ENCODE data around the gene GLCCI1. TPM values are rescaled to one million over a fixed set of nuclear protein-coding genes. Genes with fewer than 3 reads are reported as not detected.

GLCCI1 gene
- polyA plus RNA-seq, 2 of the 4 experiments (the other 2 are of a cell fraction): 1.2 to 2.8 TPM

DNA sequence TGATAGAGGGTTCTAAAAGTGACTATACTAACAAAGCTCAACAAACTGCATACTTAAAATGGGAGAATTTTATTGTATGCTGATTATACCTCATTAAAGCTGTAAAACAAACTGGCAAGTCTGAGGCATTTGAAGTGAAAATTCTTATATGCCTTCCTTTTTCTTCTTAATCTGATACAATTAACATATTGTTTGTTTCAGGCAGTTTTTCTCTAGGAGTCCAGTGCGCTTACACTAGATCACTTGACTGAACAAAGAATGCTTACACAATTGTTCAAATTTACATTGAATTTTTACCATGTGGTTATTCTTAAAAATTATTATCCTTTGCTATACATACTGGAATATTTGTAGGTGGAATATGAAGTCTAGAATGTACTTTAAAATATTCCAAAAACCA, 89.0 kb downstream of the GLCCI1 start:
- no peaks in the 10 kb centered on the region for H3K4me1 ChIP-seq
- TF ChIP-seq CEBPB (IDR thresholded peaks at IDR 0.05) (no peak), ZC3H11A (IDR thresholded peaks at IDR 0.05) (no peak), BCL3 (IDR thresholded peaks at IDR 0.05) (no peak), KDM5A (IDR thresholded peaks at IDR 0.05) (no peak), SMC3 (IDR thresholded peaks at IDR 0.05) (no peak), MYC (IDR thresholded peaks at IDR 0.05; ENCODE audit: borderline replicate concordance, low read length) (no peak), KDM1A (IDR thresholded peaks at IDR 0.05; ENCODE audit: low read depth) (no peak), GATA3 (IDR thresholded peaks at IDR 0.05; ENCODE audit: borderline replicate concordance) (no peak), NR3C1 (IDR thresholded peaks at IDR 0.05) (no peak), RAD21 (conservative IDR thresholded peaks at IDR 0.05 in 1 of 2, IDR thresholded peaks at IDR 0.05 in 1 of 2) (no peak), ZFP36 (IDR thresholded peaks at IDR 0.05; ENCODE audit: borderline replicate concordance, partially characterized antibody) (no peak), ZNF302 (CRISPR knock-in tag; IDR thresholded peaks at IDR 0.05) (no peak), PHF8 (IDR thresholded peaks at IDR 0.05; ENCODE audit: borderline replicate concordance, low read depth) (no peak), POLR2AphosphoS2 (conservative IDR thresholded peaks at IDR 0.05; ENCODE audit: low read length) (no peak), ZSCAN20 (CRISPR knock-in tag; IDR thresholded peaks at IDR 0.05) (no peak), MAZ (IDR thresholded peaks at IDR 0.05; ENCODE audit: borderline replicate concordance, low read depth, low read length) (no peak)
- TF ChIP-seq, protein P1, sequence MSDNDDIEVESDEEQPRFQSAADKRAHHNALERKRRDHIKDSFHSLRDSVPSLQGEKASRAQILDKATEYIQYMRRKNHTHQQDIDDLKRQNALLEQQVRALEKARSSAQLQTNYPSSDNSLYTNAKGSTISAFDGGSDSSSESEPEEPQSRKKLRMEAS (IDR thresholded peaks at IDR 0.05): no peak
- TF ChIP-seq, protein P2, sequence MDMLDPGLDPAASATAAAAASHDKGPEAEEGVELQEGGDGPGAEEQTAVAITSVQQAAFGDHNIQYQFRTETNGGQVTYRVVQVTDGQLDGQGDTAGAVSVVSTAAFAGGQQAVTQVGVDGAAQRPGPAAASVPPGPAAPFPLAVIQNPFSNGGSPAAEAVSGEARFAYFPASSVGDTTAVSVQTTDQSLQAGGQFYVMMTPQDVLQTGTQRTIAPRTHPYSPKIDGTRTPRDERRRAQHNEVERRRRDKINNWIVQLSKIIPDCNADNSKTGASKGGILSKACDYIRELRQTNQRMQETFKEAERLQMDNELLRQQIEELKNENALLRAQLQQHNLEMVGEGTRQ (IDR thresholded peaks at IDR 0.05): no peak
- TF ChIP-seq, protein P3, sequence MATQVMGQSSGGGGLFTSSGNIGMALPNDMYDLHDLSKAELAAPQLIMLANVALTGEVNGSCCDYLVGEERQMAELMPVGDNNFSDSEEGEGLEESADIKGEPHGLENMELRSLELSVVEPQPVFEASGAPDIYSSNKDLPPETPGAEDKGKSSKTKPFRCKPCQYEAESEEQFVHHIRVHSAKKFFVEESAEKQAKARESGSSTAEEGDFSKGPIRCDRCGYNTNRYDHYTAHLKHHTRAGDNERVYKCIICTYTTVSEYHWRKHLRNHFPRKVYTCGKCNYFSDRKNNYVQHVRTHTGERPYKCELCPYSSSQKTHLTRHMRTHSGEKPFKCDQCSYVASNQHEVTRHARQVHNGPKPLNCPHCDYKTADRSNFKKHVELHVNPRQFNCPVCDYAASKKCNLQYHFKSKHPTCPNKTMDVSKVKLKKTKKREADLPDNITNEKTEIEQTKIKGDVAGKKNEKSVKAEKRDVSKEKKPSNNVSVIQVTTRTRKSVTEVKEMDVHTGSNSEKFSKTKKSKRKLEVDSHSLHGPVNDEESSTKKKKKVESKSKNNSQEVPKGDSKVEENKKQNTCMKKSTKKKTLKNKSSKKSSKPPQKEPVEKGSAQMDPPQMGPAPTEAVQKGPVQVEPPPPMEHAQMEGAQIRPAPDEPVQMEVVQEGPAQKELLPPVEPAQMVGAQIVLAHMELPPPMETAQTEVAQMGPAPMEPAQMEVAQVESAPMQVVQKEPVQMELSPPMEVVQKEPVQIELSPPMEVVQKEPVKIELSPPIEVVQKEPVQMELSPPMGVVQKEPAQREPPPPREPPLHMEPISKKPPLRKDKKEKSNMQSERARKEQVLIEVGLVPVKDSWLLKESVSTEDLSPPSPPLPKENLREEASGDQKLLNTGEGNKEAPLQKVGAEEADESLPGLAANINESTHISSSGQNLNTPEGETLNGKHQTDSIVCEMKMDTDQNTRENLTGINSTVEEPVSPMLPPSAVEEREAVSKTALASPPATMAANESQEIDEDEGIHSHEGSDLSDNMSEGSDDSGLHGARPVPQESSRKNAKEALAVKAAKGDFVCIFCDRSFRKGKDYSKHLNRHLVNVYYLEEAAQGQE (IDR thresholded peaks at IDR 0.05): no peak
- H3K27ac ChIP-seq: no peak overlapping the region
- no peak for ATAC-seq
- H3K4me3 ChIP-seq: no peak overlapping the region
- FAIRE-seq: no peak
- no peak overlapping the region for H3K4me2 ChIP-seq
- no peaks in the 10 kb centered on the region for H3K9me3 ChIP-seq
- DNase-seq (ENCODE audit: low read depth in 1 of 2, low spot score in 1 of 2): no peak
- WGBS (ENCODE audit: missing lambda C conversion rate): 83% methylated on average over 1 of the region's 1 CpG
- POLR2A ChIA-PET: no interaction called here
- CTCF ChIA-PET: no interaction called here

GRCh38 chr7:8058322-8058721, 89.7 kb downstream of the GLCCI1 start:
- Histone ChIP-seq H3K4me1 (no peaks in the 10 kb centered on the region), H3K4me3 (no peak overlapping the region), H3K4me2 (no peak overlapping the region), H3K9me3 (no peaks in the 10 kb centered on the region), H3K27ac (no peak overlapping the region)
- CTCF ChIA-PET: no interaction called here
- DNase-seq (ENCODE audit: low read depth in 1 of 2, low spot score in 1 of 2) (no peak), FAIRE-seq (no peak), ATAC-seq (no peak)
- POLR2A ChIA-PET: no interaction called here
- TF ChIP-seq FOSB (CRISPR knock-in tag; IDR thresholded peaks at IDR 0.05) (no peak), CBX2 (IDR thresholded peaks at IDR 0.05; ENCODE audit: borderline replicate concordance, low read depth) (no peak), ZSCAN20 (CRISPR knock-in tag; IDR thresholded peaks at IDR 0.05) (no peak), CBX8 (IDR thresholded peaks at IDR 0.05) (no peak), MYC (IDR thresholded peaks at IDR 0.05; ENCODE audit: borderline replicate concordance, low read length) (no peak), NR3C1 (IDR thresholded peaks at IDR 0.05) (no peak), HDAC2 (IDR thresholded peaks at IDR 0.05) (no peak), KDM1A (IDR thresholded peaks at IDR 0.05; ENCODE audit: low read depth) (no peak), RCOR1 (IDR thresholded peaks at IDR 0.05; ENCODE audit: low read depth, low read length) (no peak), BHLHE40 (IDR thresholded peaks at IDR 0.05; ENCODE audit: low read depth, low read length) (no peak), MAFK (IDR thresholded peaks at IDR 0.05; ENCODE audit: partially characterized antibody) (no peak), EHMT2 (IDR thresholded peaks at IDR 0.05; ENCODE audit: low read depth) (no peak)
- TF ChIP-seq, protein P4, sequence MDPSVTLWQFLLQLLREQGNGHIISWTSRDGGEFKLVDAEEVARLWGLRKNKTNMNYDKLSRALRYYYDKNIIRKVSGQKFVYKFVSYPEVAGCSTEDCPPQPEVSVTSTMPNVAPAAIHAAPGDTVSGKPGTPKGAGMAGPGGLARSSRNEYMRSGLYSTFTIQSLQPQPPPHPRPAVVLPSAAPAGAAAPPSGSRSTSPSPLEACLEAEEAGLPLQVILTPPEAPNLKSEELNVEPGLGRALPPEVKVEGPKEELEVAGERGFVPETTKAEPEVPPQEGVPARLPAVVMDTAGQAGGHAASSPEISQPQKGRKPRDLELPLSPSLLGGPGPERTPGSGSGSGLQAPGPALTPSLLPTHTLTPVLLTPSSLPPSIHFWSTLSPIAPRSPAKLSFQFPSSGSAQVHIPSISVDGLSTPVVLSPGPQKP (IDR thresholded peaks at IDR 0.05; ENCODE audit: low read depth, low read length): no peak
- TF ChIP-seq, protein P3 (IDR thresholded peaks at IDR 0.05): no peak
